GM12878 (cell line): ENCODE data around the gene MEGF11. TPM values are rescaled to one million over a fixed set of nuclear protein-coding genes. Genes with fewer than 3 reads are reported as not detected.

Experiments
- ATAC-seq: fragments of 200-7000 bp; cut with Tn5 transposase; 3 replicates; pipeline ENCODE4 v1.9.1; 2020; ENCODE audit warnings: mild to moderate bottlenecking, moderate library complexity
- BruUV-seq: library from RNA; stranded (reverse); fragments of 400-500 nt; replicated peaks from 2 replicates; lab custom pipeline; 2021; lab: Mats Ljungman, UMichigan
- CTCF ChIA-PET: fragments of 300-600 bp; sonication (Branson Sonifier 250); formaldehyde crosslinking; extraction: SDS; loops from one replicate; lab custom pipeline; 2021; ENCODE audit warnings: inconsistent platforms; lab: Yijun Ruan, JAX
- POLR2A ChIA-PET: fragments of 350-600 bp; formaldehyde crosslinking; extraction: SDS; loops from one replicate; lab custom pipeline; 2021; ENCODE audit warnings: inconsistent platforms; lab: Charles Lee
- RAD21 ChIA-PET: fragments of 300-600 bp; sonication (Branson Sonifier 250); formaldehyde crosslinking; loops from one replicate; lab custom pipeline; 2023; ENCODE audit warnings: antibody characterized with exemption; ENCODE audit not compliant: unreplicated experiment; lab: Charles Lee
- SMC1A ChIA-PET: fragments of 300-600 bp; sonication (Branson Sonifier 250); formaldehyde crosslinking; loops from one replicate; lab custom pipeline; 2023; ENCODE audit not compliant: unreplicated experiment, uncharacterized antibody; lab: Charles Lee
- DNase-seq: peaks from one replicate; pipeline ENCODE4 v3.0.0-alpha.2; 2011; ENCODE audit warnings: low read depth, low spot score
- FAIRE-seq: peaks from 3 replicates; lab custom pipeline; 2011; peaks lifted over from hg19 to GRCh38; lab: Jason Lieb, UNC
- H2AFZ ChIP-seq: 2 replicates; pipeline ENCODE4 v1.6.0; 2011; ENCODE audit warnings: low read depth, low read length, control low read depth; ENCODE audit not compliant: control insufficient read depth
- H3K27ac ChIP-seq: 2 replicates; pipeline ENCODE4 v1.5.1; 2011; ENCODE audit warnings: control low read depth; ENCODE audit not compliant: control insufficient read depth, insufficient read depth
- H3K27me3 ChIP-seq, 2 experiments: replicated peaks in 1 of 2; 2 replicates each; pipeline versions ENCODE4 v1.6.0 to v1.6.1; 2011; ENCODE audit warnings: low read length in 1 of 2; ENCODE audit not compliant: control insufficient read depth in 2 of 2, insufficient read depth in 2 of 2
- H3K36me3 ChIP-seq, 2 experiments: 2 replicates each; pipeline ENCODE4 v1.5.1; 2011; ENCODE audit warnings: low read length in 1 of 2; ENCODE audit not compliant: control insufficient read depth in 2 of 2, insufficient read depth in 2 of 2
- H3K4me1 ChIP-seq: 2 replicates; pipeline ENCODE4 v1.6.1; 2011; ENCODE audit warnings: mild to moderate bottlenecking, low read length, moderate library complexity, mixed read lengths; ENCODE audit not compliant: control insufficient read depth, insufficient read depth
- H3K4me2 ChIP-seq: 2 replicates; pipeline ENCODE4 v1.6.0; 2011; ENCODE audit warnings: control low read depth; ENCODE audit not compliant: control insufficient read depth, insufficient read depth
- H3K4me3 ChIP-seq: fragments of 200-600 bp; sonication (generic); 2 replicates; pipeline ENCODE4 v1.5.1; 2016
- H3K79me2 ChIP-seq: 2 replicates; pipeline ENCODE4 v1.6.0; 2011; ENCODE audit warnings: low read length; ENCODE audit not compliant: control insufficient read depth, insufficient read depth
- H3K9ac ChIP-seq: 2 replicates; pipeline ENCODE4 v1.8.0; 2011; ENCODE audit warnings: low read length, control low read depth, mixed read lengths; ENCODE audit not compliant: control insufficient read depth, insufficient read depth
- H3K9me3 ChIP-seq: replicated peaks from 3 replicates; pipeline ENCODE4 v1.5.1; 2011; ENCODE audit warnings: mild to moderate bottlenecking, low read length; ENCODE audit not compliant: control insufficient read depth, insufficient read depth
- H4K20me1 ChIP-seq: 2 replicates; pipeline ENCODE4 v1.6.0; 2011; ENCODE audit not compliant: control insufficient read depth, insufficient read depth
- PAX8 ChIP-seq: fragments of 450-650 bp; IDR thresholded peaks from 2 replicates; pipeline ENCODE4 v1.6.1; 2017; ENCODE audit warnings: mild to moderate bottlenecking, moderate library complexity
- STAT3 ChIP-seq: IDR thresholded peaks from 2 replicates; pipeline ENCODE4 v1.6.1; 2011; ENCODE audit warnings: low read depth, low read length, improper control_type of control experiment
- WGBS: methylation state at CpG from one replicate; pipeline ENCODE4 v1.1.6; 2016; ENCODE audit warnings: low lambda C conversion rate; ENCODE audit not compliant: insufficient replicate concordance, insufficient coverage; ENCODE audit errors: missing lambda C conversion rate; 5-methylcytosine and 5-hydroxymethylcytosine counted together
- in situ Hi-C: fragments of 300-500 bp; cut with MboI; formaldehyde crosslinking; loops from 9 replicates; pipeline ENCODE4 v1.14.3; 2018; ENCODE audit warnings: mixed read lengths
- intact Hi-C: fragments of 100-400 bp; cut with micrococcal nuclease; formaldehyde crosslinking; loops from one replicate; pipeline ENCODE4 v1.14.2; 2022; ENCODE audit not compliant: unreplicated experiment
- polyA plus RNA-seq, 11 experiments: library from polyadenylated mRNA; depleted of rRNA in 4 of 11; unstranded in 6 of 11; stranded (reverse) in 5 of 11; fragments of >200 nt; fragmentation: Nextera tagmentation in 4 of 11; fragmentation: Illumina TruSeq in 1 of 11; extraction: Ambion mirVana in 4 of 11; extraction: Trizol in 1 of 11; gene quantifications; 1 replicate in 1 of 11; 2 replicates in 10 of 11; pipeline versions ENCODE4 v1.2.1 to v1.2.3, GENCODE V29; 2011 to 2016; ENCODE audit warnings: inconsistent platforms in 2 of 11, missing spikeins in 2 of 11, low read depth in 1 of 11
- total RNA-seq, 4 experiments: library from RNA; depleted of rRNA in 3 of 4; stranded (reverse); fragments of >200 nt in 3 of 4; fragmentation: Illumina TruSeq in 1 of 4; extraction: Trizol in 1 of 4; gene quantifications; 2 replicates each; pipeline versions ENCODE4 v1.2.1 to v1.2.3, GENCODE V29; 2013 to 2021
- TF ChIP-seq, protein P1 (sequence below): fragments of 450-650 bp; IDR thresholded peaks from 2 replicates; pipeline ENCODE4 v1.6.1; 2017; ENCODE audit warnings: mild to moderate bottlenecking, low read depth, inconsistent platforms; ENCODE audit not compliant: poor library complexity, severe bottlenecking
- TF ChIP-seq, protein P2 (sequence below): fragments of 450-650 bp; IDR thresholded peaks from 2 replicates; pipeline ENCODE4 v1.6.1; 2017; ENCODE audit warnings: mild to moderate bottlenecking, moderate library complexity
- TF ChIP-seq, protein P3 (sequence below): IDR thresholded peaks from 2 replicates; pipeline ENCODE4 v1.6.1; 2011; ENCODE audit warnings: low read depth, mild to moderate bottlenecking, low read length, moderate library complexity, borderline replicate concordance; ENCODE audit errors: extremely low read depth
- TF ChIP-seq, protein P4 (sequence below): fragments of 450-650 bp; IDR thresholded peaks from 2 replicates; pipeline ENCODE4 v1.6.1; 2016; ENCODE audit warnings: mild to moderate bottlenecking, moderate library complexity, borderline replicate concordance
- TF ChIP-seq, protein P5 (sequence below): fragments of 450-650 bp; IDR thresholded peaks from 2 replicates; pipeline ENCODE4 v1.6.1; 2017; ENCODE audit warnings: low read depth, mild to moderate bottlenecking, moderate library complexity

The MEGF11 gene
- total and polyA plus RNA-seq, 10 of the 15 experiments (the other 5 are each of a cell fraction or from before 2014, with no cell fraction given), result 0.03 to 1.7 (median 0.49) TPM

DNA sequence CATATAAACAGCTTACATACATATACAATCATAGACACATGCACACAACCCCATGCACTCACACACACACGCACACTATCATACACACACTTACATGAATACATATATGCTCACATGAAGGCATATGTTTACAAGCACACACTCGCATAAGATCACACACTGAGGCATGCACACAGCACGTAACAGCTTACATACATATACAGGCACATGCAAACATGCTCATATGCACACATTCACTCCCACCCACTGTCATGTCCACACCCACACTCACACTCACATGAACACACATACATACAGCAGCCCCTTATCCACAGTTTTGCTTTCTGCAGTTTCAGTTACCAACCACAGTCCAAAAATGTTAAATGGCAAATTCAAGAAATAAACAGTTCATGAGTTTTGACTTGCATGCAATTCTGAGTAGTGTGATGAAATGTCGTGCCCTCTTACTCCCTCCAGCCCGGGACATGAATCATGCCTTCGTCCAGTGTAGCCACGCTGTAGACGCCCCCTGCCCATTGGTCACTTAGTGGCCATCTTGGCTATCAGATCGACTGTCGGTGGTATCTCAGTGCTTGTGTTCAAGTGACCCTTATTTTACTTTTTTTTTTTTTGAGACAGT lies 27.8 kb downstream of the MEGF11 start:
- BruUV-seq, result no TSS peak

More for the DNA sequence above, 27.8 kb downstream of the MEGF11 start:
- Histone ChIP-seq H3K79me2 (no peaks in the 10 kb centered on the region), H2AFZ (no peak overlapping the region), H3K4me2 (no peak overlapping the region), H3K4me1 (no peaks in the 10 kb centered on the region)
- in situ Hi-C loops, result no loop called here
- TF ChIP-seq, protein P1, sequence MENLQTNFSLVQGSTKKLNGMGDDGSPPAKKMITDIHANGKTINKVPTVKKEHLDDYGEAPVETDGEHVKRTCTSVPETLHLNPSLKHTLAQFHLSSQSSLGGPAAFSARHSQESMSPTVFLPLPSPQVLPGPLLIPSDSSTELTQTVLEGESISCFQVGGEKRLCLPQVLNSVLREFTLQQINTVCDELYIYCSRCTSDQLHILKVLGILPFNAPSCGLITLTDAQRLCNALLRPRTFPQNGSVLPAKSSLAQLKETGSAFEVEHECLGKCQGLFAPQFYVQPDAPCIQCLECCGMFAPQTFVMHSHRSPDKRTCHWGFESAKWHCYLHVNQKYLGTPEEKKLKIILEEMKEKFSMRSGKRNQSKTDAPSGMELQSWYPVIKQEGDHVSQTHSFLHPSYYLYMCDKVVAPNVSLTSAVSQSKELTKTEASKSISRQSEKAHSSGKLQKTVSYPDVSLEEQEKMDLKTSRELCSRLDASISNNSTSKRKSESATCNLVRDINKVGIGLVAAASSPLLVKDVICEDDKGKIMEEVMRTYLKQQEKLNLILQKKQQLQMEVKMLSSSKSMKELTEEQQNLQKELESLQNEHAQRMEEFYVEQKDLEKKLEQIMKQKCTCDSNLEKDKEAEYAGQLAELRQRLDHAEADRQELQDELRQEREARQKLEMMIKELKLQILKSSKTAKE, result no peak
- TF ChIP-seq PAX8 (no peak), STAT3 (no peak)
- TF ChIP-seq, protein P2, sequence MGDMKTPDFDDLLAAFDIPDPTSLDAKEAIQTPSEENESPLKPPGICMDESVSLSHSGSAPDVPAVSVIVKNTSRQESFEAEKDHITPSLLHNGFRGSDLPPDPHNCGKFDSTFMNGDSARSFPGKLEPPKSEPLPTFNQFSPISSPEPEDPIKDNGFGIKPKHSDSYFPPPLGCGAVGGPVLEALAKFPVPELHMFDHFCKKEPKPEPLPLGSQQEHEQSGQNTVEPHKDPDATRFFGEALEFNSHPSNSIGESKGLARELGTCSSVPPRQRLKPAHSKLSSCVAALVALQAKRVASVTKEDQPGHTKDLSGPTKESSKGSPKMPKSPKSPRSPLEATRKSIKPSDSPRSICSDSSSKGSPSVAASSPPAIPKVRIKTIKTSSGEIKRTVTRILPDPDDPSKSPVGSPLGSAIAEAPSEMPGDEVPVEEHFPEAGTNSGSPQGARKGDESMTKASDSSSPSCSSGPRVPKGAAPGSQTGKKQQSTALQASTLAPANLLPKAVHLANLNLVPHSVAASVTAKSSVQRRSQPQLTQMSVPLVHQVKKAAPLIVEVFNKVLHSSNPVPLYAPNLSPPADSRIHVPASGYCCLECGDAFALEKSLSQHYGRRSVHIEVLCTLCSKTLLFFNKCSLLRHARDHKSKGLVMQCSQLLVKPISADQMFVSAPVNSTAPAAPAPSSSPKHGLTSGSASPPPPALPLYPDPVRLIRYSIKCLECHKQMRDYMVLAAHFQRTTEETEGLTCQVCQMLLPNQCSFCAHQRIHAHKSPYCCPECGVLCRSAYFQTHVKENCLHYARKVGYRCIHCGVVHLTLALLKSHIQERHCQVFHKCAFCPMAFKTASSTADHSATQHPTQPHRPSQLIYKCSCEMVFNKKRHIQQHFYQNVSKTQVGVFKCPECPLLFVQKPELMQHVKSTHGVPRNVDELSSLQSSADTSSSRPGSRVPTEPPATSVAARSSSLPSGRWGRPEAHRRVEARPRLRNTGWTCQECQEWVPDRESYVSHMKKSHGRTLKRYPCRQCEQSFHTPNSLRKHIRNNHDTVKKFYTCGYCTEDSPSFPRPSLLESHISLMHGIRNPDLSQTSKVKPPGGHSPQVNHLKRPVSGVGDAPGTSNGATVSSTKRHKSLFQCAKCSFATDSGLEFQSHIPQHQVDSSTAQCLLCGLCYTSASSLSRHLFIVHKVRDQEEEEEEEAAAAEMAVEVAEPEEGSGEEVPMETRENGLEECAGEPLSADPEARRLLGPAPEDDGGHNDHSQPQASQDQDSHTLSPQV, result no peak
- TF ChIP-seq, protein P3, sequence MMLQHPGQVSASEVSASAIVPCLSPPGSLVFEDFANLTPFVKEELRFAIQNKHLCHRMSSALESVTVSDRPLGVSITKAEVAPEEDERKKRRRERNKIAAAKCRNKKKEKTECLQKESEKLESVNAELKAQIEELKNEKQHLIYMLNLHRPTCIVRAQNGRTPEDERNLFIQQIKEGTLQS, result no peak
- TF ChIP-seq, protein P4, sequence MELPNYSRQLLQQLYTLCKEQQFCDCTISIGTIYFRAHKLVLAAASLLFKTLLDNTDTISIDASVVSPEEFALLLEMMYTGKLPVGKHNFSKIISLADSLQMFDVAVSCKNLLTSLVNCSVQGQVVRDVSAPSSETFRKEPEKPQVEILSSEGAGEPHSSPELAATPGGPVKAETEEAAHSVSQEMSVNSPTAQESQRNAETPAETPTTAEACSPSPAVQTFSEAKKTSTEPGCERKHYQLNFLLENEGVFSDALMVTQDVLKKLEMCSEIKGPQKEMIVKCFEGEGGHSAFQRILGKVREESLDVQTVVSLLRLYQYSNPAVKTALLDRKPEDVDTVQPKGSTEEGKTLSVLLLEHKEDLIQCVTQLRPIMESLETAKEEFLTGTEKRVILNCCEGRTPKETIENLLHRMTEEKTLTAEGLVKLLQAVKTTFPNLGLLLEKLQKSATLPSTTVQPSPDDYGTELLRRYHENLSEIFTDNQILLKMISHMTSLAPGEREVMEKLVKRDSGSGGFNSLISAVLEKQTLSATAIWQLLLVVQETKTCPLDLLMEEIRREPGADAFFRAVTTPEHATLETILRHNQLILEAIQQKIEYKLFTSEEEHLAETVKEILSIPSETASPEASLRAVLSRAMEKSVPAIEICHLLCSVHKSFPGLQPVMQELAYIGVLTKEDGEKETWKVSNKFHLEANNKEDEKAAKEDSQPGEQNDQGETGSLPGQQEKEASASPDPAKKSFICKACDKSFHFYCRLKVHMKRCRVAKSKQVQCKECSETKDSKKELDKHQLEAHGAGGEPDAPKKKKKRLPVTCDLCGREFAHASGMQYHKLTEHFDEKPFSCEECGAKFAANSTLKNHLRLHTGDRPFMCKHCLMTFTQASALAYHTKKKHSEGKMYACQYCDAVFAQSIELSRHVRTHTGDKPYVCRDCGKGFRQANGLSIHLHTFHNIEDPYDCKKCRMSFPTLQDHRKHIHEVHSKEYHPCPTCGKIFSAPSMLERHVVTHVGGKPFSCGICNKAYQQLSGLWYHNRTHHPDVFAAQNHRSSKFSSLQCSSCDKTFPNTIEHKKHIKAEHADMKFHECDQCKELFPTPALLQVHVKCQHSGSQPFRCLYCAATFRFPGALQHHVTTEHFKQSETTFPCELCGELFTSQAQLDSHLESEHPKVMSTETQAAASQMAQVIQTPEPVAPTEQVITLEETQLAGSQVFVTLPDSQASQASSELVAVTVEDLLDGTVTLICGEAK, result no peak
- TF ChIP-seq, protein P5, sequence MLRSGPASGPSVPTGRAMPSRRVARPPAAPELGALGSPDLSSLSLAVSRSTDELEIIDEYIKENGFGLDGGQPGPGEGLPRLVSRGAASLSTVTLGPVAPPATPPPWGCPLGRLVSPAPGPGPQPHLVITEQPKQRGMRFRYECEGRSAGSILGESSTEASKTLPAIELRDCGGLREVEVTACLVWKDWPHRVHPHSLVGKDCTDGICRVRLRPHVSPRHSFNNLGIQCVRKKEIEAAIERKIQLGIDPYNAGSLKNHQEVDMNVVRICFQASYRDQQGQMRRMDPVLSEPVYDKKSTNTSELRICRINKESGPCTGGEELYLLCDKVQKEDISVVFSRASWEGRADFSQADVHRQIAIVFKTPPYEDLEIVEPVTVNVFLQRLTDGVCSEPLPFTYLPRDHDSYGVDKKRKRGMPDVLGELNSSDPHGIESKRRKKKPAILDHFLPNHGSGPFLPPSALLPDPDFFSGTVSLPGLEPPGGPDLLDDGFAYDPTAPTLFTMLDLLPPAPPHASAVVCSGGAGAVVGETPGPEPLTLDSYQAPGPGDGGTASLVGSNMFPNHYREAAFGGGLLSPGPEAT, result no peak
- TF ChIP-seq, all 136 proteins: peak for 0
- Histone ChIP-seq H3K4me3 (no peak overlapping the region), H3K27me3 (no peaks in the 10 kb centered on the region), H3K9ac (no peak overlapping the region), H4K20me1 (no peaks in the 10 kb centered on the region), H3K9me3 (no peaks in the 10 kb centered on the region; the same call in 2 of the 3 replicates), H3K27ac (no peak overlapping the region), H3K36me3 (no peaks in the 10 kb centered on the region)
- ChIA-PET CTCF (no interaction called here), RAD21 (no interaction called here), POLR2A (no interaction called here), SMC1A (no interaction called here)
- intact Hi-C loops, result no loop called here
- 29% methylated on average over 10 of the region's 10 CpGs for WGBS
- DNase-seq, result no peak
- ATAC-seq, result no peak
- no peak for FAIRE-seq
